Measurements from ENCODE around the gene LHX4. TPM values are rescaled to one million over a fixed set of nuclear protein-coding genes. Genes with fewer than 3 reads are reported as not detected.
"Not testable (repeated sequence)": the region's sequence is repeated elsewhere in the genome, so short reads cannot be mapped to it uniquely, and the experiment has no call there.

LHX4 gene
- total RNA-seq, 1 donor from 2014 or later = not detected

DNA sequence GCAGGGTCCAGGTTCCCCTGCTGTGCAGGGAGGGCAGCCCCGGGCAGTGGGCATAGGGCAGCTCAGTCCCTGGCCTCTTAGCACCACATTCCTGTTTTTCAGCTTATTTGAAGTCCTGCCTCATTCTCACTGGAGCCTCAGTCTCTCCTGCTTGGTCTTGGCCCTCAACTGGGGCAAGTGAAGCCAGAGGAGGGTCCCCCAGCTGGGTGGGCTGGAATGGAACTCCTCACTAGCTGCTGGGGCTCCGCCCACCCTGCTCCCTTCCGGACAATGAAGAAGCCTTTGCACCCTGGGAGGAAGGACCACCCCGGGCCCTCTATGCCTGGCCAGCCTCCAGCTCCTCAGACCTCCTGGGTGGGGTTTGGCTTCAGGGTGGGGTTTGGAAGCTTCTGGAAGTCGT, 32.8 kb upstream of the LHX4 start:
- H3K4me1 ChIP-seq = no peaks in the 10 kb centered on the region
- H3K27ac ChIP-seq (replicated peaks) = no peak overlapping the region
- no peaks in the 10 kb centered on the region for H3K9me3 ChIP-seq (replicated peaks)
- no peaks in the 10 kb centered on the region for H3K27me3 ChIP-seq (ENCODE audit: low read depth)
- no peak overlapping the region for H3K4me3 ChIP-seq
- intact Hi-C loops (cut with micrococcal nuclease) = no loop called here
- peaks cover 55% of the 10 kb centered on the region for H3K36me3 ChIP-seq
- DNase-seq = no peak
- TF ChIP-seq CTCF (IDR thresholded peaks at IDR 0.05; ENCODE audit: borderline replicate concordance) = no peak

DNA sequence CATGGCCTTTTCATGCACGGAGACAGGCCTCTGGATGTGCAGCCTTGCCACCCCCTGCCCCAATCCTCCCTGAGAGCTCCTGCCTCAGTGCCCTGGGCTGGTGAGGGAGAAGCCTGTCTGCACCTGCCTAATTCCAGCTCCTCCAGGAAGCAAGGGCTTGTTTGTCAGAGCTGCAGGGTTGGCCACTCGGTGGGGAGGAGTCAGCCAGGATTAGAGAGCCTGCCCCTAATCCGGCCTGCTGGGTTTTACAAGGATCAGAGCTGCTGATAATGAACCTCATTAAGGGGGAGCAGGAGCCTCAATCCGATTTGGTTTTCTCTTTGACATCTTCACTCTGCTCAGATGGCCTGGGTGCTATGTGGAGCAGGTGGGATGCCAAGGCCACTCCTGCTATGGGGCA, 31.9 kb upstream of the LHX4 start:
- no peak overlapping the region for H3K27ac ChIP-seq (replicated peaks)
- peaks cover 50% of the 10 kb centered on the region for H3K36me3 ChIP-seq
- intact Hi-C loops (cut with micrococcal nuclease) = no loop called here
- H3K4me3 ChIP-seq = no peak overlapping the region
- no peaks in the 10 kb centered on the region for H3K27me3 ChIP-seq (ENCODE audit: low read depth)
- no peaks in the 10 kb centered on the region for H3K9me3 ChIP-seq (replicated peaks)
- no peak for DNase-seq
- TF ChIP-seq CTCF (IDR thresholded peaks at IDR 0.05; ENCODE audit: borderline replicate concordance) = no peak
- H3K4me1 ChIP-seq = no peaks in the 10 kb centered on the region

- intact Hi-C loops (cut with micrococcal nuclease) = no loop called here
- Histone ChIP-seq H3K36me3 (peaks cover 48% of the 10 kb centered on the region), H3K27ac (replicated peaks) (no peak overlapping the region), H3K4me1 (no peaks in the 10 kb centered on the region), H3K9me3 (replicated peaks) (no peaks in the 10 kb centered on the region), H3K27me3 (ENCODE audit: low read depth) (no peaks in the 10 kb centered on the region), H3K4me3 (no peak overlapping the region)
- no peak for TF ChIP-seq CTCF (IDR thresholded peaks at IDR 0.05; ENCODE audit: borderline replicate concordance)
- DNase-seq = no peak
These were observed 31.5 kb upstream of the LHX4 start for GRCh38 chr1:180198611-180199010.

- H3K36me3 ChIP-seq = peaks cover 44% of the 10 kb centered on the region
These were observed 31.0 kb upstream of the LHX4 start for GRCh38 chr1:180199018-180199417.

GRCh38 chr1:180201451-180202200, 28.4 kb upstream of the LHX4 start:
- Histone ChIP-seq H3K27ac (replicated peaks) (no peak overlapping the region), H3K9me3 (replicated peaks) (no peaks in the 10 kb centered on the region), H3K4me1 (no peaks in the 10 kb centered on the region), H3K27me3 (ENCODE audit: low read depth) (no peaks in the 10 kb centered on the region), H3K4me3 (no peak overlapping the region), H3K36me3 (peaks cover 18% of the 10 kb centered on the region)
- no peak for TF ChIP-seq CTCF (IDR thresholded peaks at IDR 0.05; ENCODE audit: borderline replicate concordance)
- no peak for DNase-seq
- intact Hi-C loops (cut with micrococcal nuclease) = no loop called here

More at GRCh38 chr1:180199018-180199417, 31.0 kb upstream of the LHX4 start:
- intact Hi-C loops (cut with micrococcal nuclease) = no loop called here
- no peak for DNase-seq
- no peaks in the 10 kb centered on the region for H3K9me3 ChIP-seq (replicated peaks)
- H3K4me1 ChIP-seq = no peaks in the 10 kb centered on the region
- H3K27ac ChIP-seq (replicated peaks) = no peak overlapping the region
- H3K27me3 ChIP-seq (ENCODE audit: low read depth) = no peaks in the 10 kb centered on the region
- TF ChIP-seq CTCF (IDR thresholded peaks at IDR 0.05; ENCODE audit: borderline replicate concordance) = no peak
- no peak overlapping the region for H3K4me3 ChIP-seq

DNA sequence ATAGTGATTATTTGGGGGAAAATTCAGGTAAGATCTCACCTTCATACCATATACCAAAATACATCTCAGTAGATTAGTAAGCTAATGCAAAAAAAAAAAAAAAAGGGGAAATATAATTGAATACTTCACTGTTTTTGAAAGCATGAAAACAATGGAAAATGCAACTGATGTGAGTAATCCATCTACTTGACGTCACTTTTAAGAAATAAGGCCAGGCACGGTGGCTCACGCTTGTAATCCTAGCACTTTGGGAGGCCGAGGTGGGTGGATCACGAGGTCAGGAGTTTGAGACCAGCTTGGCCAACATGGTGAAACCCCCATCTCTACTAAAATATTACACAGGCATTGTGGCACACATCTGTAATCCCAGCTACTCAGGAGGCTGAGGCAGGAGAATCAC, 27.5 kb upstream of the LHX4 start:
- H3K9me3 ChIP-seq (replicated peaks); H3K4me3 ChIP-seq; H3K36me3 ChIP-seq; H3K27me3 ChIP-seq (ENCODE audit: low read depth); DNase-seq; intact Hi-C loops (cut with micrococcal nuclease); H3K4me1 ChIP-seq; H3K27ac ChIP-seq (replicated peaks): not testable (repeated sequence)
